ENCODE results near the gene DENND2A.

DNA sequence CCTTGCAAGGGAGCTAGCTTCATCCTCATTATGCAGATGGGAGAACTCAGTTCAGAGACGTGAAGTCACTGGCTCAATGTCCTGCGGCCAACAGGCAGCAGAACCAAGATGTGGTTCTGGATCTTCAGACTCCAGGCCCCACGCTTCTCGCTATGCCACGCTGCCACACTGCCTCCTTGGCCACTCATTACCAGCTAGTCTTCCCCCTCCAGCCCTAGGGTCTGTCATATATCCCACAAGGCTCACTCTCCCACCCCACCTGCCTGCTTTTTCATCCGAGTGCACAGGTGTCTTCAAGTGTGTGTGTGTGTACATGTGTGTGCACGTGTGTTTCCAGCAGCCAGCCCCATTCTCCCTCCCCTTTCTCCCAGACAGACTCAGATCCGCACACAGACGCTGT, 53.4 kb downstream of the DENND2A start:
- TF ChIP-seq CTCF (IDR thresholded peaks at IDR 0.05) (no peak), POLR2A (IDR thresholded peaks at IDR 0.05) (no peak)
